GM10248 (cell line): ENCODE results near the gene MSANTD1.

Source experiments
- CTCF ChIA-PET: fragments of 300-600 bp; sonication (Branson Sonifier 250); formaldehyde crosslinking; extraction: SDS; loops from one replicate; lab custom pipeline; 2021; ENCODE audit warnings: antibody characterized with exemption; lab: Yijun Ruan, JAX
- POLR2A ChIA-PET: fragments of 350-650 bp; sonication (Branson Sonifier 250); formaldehyde crosslinking; extraction: SDS; loops from one replicate; lab custom pipeline; 2020; ENCODE audit warnings: antibody characterized with exemption; lab: Yijun Ruan, JAX
- DNase-seq: peaks from one replicate; pipeline ENCODE4 v3.0.0; 2012; ENCODE audit errors: extremely low spot score
- TF ChIP-seq, protein P1 (sequence below): IDR thresholded peaks from 2 replicates; pipeline ENCODE4 v1.5.1; 2012; ENCODE audit warnings: mild to moderate bottlenecking, low read depth; ENCODE audit errors: extremely low read depth, missing control alignments, control extremely low read depth

MSANTD1 gene

DNA sequence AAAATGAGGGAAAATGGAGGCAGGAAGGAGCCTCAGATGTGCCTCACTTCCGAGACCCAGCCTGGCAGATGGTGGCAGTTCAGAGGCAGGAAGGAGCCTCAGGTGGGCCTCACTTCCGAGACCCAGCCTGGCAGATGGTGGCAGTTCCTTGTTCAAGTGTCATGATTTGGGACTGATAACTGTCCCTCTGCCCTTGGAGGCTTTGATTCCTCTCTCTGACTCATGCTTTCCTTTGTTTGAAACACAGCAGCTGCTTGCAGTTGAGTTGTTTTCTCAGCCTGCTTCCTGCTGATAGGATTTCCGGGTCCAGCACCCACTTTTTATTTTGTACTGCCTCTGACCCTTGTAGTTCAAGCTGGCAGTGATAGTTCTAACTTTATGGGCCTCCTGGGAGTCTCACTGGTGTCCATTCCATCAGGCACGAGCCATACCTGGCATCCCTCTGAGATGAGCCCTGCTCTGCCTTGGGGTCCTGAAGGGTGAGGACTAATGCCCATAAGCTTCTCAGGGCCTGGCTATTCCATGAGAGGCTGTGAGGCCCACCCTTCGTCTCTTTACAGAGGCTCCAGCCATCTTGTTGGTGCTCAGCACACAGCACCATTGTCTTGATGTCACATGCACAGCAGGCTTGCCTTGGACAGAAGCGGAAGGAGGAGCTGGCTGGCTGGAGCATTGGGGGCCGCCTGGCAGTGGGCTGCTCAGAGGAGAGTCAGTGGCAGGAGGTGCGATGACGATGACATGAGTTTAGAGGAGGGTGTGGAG, 56.8 kb downstream of the MSANTD1 start:
- TF ChIP-seq, protein P1, sequence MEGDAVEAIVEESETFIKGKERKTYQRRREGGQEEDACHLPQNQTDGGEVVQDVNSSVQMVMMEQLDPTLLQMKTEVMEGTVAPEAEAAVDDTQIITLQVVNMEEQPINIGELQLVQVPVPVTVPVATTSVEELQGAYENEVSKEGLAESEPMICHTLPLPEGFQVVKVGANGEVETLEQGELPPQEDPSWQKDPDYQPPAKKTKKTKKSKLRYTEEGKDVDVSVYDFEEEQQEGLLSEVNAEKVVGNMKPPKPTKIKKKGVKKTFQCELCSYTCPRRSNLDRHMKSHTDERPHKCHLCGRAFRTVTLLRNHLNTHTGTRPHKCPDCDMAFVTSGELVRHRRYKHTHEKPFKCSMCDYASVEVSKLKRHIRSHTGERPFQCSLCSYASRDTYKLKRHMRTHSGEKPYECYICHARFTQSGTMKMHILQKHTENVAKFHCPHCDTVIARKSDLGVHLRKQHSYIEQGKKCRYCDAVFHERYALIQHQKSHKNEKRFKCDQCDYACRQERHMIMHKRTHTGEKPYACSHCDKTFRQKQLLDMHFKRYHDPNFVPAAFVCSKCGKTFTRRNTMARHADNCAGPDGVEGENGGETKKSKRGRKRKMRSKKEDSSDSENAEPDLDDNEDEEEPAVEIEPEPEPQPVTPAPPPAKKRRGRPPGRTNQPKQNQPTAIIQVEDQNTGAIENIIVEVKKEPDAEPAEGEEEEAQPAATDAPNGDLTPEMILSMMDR = no peak
- CTCF ChIA-PET = interaction anchor here (0.8 kb wide), 1 partner anchor 16 kb away, joined by 3 read pairs; no protein-coding TSS in a partner anchor
- no peak for DNase-seq
- POLR2A ChIA-PET = interaction anchor here (0.5 kb wide), 1 partner anchor 242 kb away, joined by 3 read pairs; no protein-coding TSS in a partner anchor
